Daoy (cell line): ENCODE data around the gene ISLR2. TPM values are rescaled to one million over a fixed set of nuclear protein-coding genes. Genes with fewer than 3 reads are reported as not detected.
"Not testable (repeated sequence)": the region's sequence is repeated elsewhere in the genome, so short reads cannot be mapped to it uniquely, and the experiment has no call there.

Experiments
- DNase-seq: peaks from one replicate; pipeline ENCODE4 v3.0.0-alpha.2; 2015; ENCODE audit warnings: low read depth
- total RNA-seq: library from RNA; depleted of rRNA; stranded (reverse); fragments of >200 nt; shearing (Covaris generic); gene quantifications from 2 replicates; pipeline ENCODE4 v1.2.3, GENCODE V29; 2014

The ISLR2 gene
- total RNA-seq, 1 experiment from 2014 or later: not detected

GRCh38 chr15:74156678-74157411 is 26.5 kb downstream of the ISLR2 start:
- no peak for DNase-seq

DNA sequence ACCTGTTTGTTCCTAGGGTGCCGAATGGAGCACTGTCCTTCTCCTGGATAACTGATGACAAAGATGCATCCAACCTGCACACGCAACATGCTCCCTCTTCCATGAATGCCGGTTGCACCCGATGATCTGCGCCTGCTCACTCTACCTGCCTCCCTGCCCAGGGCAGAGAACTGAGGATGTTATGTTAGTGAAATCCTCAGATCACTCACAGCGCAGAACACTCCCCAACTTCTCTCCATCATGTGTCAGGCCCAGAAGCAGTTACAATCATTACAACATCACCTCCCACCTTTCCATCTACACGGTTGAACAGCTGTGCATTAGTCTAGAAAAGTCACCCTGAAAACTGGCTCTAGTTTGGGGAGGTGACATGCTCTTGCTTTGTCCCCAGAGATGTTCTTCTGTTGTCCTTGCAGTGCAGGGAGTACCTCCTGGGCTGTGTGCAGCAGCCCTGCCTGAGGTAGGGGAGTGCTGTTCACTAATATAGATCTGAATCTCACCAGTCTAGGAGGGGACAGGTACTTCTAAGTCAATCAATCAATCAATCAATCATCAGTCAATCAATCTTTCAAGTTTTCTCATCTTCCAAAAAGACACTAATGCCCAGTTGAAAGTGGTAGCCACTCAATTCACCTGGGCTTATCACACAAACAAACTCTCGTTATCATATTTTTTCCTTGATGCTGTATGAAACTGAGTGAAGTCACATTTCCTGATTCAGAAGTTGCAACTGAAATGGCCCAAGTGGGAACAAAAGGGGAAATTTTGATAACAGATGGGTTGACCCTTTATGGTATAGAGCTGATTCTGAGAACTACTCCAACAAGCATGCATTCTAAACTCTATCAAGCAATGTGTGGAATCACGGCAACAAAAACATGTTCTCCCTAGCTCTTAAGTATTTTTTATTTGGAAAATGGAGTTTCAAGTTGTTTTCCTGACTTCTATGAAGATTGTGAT is 27.8 kb downstream of the ISLR2 start:
- DNase-seq: no peak

GRCh38 chr15:74158855-74159650 is 28.7 kb downstream of the ISLR2 start:
- DNase-seq: no peak

DNA sequence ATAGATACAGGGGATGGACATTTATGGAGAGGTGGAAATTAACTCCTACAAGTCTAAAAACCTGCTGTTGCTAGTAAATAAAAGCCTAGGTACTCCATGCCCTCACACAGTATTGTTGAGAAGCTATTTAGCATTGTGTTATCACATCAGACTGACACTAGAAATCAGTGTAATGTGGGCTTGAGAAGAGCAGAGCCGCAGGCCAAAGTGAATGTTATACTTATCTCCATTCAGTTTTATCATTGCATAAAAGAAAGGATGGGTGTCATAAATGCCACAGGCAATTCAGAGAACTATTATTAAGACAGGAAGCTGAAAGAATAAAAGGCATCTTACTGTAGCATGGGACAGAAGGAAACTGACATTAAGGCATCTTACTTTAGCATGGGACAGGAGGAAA is 29.4 kb downstream of the ISLR2 start:
- no peak for DNase-seq

DNA sequence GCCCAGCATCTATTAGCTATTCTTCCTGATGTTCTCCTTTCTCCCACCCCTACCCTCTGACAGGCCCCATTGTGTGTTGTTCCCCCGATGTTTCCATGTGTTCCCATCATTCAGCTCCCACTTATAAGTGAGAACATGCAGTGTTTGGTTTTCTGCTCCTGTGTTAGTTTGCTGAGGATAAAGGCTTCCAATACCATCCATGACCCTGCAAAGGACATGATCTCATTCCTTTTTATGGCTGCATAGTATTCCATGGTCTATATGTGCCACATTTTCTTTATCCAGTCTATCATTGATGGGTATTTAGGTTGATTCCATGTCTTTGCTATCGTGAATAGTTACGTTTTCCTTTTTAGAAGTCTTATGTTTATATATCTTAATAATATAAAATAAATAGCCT is 30.0 kb downstream of the ISLR2 start:
- DNase-seq: not testable (repeated sequence)

GRCh38 chr15:74162195-74162536 is 31.8 kb downstream of the ISLR2 start:
- DNase-seq: not testable (repeated sequence)

GRCh38 chr15:74165461-74165860 is 35.1 kb downstream of the ISLR2 start:
- DNase-seq: no peak

DNA sequence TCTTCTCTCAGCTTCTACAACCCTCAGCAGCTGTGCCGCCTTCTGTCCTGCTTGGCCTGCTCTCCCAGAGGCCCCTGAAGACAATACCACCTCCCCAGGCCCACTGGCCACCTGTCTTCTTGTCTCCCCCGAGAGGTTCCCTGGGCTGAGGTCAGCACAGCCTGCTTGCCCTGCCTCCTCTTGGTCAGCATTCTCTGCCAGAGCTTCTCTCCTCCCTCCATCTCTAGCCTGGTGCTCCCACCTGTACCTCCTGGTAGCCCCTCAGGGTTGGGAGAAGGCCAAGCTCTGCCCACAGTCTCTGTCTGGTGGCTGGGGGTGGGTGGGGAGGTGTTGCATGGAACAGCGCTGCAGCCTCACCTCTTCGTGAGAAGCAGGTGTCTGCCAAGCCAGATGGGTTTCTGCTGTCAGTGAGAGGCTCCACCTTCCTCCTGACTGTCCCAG is 37.5 kb downstream of the ISLR2 start:
- DNase-seq: no peak

- DNase-seq: no peak
Observed at GRCh38 chr15:74168711-74169126, 38.3 kb downstream of the ISLR2 start.

DNA sequence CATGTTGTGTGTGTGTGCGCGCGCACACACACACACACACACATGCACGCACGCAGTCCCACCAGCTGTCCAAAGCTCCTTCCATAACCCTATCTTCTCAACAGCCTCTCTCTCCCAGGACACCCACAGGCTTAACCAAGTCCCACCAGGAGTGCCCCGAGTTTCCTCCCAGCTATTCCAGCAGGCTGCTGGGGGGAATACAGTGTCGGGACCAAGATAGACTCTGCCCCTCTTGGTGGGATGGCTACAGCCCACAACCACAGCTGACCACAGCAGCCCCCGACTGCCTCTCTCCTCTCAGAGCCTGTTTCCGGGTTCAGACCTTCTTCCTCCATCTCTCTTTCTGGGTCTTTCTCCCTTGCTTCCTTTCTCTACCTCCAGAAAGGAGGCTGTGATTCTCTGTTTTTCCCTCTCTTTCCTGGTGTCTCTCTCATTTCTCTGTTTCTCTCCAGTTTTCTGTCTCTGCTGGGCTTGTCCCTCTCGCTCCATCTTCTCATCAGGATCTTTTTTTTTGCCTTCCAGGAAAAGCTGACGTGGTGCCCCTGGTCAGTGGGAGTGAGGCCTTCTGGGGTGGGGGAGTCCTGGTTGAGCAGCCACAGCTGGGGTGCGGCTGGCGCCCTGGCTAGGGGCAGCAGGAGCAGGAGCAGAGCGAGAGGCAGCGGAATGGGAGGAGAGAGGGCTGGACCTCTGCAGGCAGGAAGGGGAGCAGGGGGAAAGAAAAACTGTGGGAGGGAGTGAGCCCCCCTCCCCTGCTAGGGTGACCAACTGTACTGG is 39.9 kb downstream of the ISLR2 start:
- DNase-seq: no peak

GRCh38 chr15:74170875-74171578 is 40.6 kb downstream of the ISLR2 start:
- DNase-seq: no peak

GRCh38 chr15:74171965-74172541 is 41.7 kb downstream of the ISLR2 start:
- no peak for DNase-seq

DNA sequence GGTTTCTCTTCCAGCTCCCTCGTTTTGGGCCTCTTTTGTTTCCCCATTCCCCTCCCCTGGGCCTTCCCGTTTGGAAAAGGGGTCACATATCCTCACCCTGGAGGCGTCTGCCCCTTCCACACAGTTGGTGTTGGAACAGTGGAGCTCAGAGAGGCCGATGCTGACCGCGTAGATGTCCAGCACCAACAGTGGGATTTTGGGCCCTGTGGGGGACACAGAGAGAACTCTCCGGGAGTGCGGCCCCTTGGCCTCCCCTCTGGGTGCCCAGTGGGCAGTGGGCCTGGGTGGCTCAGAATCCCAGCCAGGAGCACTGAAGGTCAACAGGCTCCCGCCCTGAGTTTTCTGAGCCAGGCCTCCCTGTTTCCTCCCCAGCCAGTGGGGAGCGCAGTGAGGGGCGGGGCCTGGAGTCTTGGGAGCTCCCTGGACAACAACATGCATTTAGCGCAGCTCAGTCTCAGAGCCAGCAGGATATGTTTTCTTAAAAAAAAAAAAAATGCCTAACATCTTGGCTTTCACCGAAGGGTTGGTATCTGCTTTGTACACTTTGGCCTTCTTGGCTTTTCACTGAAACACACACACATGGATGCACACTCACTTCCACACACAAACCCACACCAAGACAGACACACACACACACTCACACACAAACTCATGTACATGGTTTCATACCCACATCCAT is 42.5 kb downstream of the ISLR2 start:
- DNase-seq: peak; percentile 64

DNA sequence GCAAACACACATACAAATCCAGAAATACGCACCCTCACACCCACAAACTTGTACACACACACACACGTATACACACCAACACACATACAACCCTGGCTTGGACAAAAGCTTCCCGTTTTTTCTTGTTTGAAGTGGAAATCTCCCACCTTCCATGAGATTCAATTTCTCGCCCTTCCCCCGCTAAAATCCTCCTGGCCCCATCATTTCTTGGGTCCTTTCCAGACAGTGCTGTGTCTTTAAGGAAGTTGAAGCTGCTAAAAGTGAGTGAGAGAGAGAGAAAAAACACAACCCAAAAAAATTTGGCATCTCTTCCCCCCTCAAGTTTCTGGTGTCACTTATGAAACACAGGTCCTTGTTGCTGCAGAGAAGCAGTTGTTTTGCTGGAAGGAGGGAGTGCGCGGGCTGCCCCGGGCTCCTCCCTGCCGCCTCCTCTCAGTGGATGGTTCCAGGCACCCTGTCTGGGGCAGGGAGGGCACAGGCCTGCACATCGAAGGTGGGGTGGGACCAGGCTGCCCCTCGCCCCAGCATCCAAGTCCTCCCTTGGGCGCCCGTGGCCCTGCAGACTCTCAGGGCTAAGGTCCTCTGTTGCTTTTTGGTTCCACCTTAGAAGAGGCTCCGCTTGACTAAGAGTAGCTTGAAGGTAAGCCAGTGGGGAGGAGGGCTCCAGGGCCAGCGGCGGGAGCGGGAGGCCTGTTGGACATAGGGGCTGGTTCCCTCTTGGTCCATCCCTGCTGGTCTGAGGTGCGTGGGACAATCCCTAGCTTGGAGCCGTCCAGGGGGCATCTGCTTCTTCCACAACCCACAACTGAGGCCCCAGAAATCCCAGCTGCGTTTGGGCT is 43.2 kb downstream of the ISLR2 start, which contains the start of gene ISLR:
ISLR (plus strand) TSS at position 331 of the 839 bp plus-strand sequence. CDS start 1,149 bp downstream, outside the sequence.
- peak; percentile 20 for DNase-seq

GRCh38 chr15:74174219-74174957 is 44.0 kb downstream of the ISLR2 start:
- peak; percentile 9 for DNase-seq

DNA sequence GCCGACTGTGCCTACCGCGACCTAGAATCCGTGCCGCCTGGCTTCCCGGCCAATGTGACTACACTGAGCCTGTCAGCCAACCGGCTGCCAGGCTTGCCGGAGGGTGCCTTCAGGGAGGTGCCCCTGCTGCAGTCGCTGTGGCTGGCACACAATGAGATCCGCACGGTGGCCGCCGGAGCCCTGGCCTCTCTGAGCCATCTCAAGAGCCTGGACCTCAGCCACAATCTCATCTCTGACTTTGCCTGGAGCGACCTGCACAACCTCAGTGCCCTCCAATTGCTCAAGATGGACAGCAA is 44.5 kb downstream of the ISLR2 start:
- DNase-seq: no peak

GRCh38 chr15:74175271-74176191 is 45.1 kb downstream of the ISLR2 start:
- DNase-seq: peak; percentile 13
